ENCODE results near the gene EMSY.
A peak's percentile ranks its signal among the peaks of the same experiment; 100 is the strongest.
"Not testable (repeated sequence)": the region's sequence is repeated elsewhere in the genome, so short reads cannot be mapped to it uniquely, and the experiment has no call there.

EMSY gene, protein sequence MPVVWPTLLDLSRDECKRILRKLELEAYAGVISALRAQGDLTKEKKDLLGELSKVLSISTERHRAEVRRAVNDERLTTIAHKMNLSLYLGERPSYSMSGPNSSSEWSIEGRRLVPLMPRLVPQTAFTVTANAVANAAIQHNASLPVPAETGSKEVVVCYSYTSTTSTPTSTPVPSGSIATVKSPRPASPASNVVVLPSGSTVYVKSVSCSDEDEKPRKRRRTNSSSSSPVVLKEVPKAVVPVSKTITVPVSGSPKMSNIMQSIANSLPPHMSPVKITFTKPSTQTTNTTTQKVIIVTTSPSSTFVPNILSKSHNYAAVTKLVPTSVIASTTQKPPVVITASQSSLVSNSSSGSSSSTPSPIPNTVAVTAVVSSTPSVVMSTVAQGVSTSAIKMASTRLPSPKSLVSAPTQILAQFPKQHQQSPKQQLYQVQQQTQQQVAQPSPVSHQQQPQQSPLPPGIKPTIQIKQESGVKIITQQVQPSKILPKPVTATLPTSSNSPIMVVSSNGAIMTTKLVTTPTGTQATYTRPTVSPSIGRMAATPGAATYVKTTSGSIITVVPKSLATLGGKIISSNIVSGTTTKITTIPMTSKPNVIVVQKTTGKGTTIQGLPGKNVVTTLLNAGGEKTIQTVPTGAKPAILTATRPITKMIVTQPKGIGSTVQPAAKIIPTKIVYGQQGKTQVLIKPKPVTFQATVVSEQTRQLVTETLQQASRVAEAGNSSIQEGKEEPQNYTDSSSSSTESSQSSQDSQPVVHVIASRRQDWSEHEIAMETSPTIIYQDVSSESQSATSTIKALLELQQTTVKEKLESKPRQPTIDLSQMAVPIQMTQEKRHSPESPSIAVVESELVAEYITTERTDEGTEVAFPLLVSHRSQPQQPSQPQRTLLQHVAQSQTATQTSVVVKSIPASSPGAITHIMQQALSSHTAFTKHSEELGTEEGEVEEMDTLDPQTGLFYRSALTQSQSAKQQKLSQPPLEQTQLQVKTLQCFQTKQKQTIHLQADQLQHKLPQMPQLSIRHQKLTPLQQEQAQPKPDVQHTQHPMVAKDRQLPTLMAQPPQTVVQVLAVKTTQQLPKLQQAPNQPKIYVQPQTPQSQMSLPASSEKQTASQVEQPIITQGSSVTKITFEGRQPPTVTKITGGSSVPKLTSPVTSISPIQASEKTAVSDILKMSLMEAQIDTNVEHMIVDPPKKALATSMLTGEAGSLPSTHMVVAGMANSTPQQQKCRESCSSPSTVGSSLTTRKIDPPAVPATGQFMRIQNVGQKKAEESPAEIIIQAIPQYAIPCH (N-terminal part only)

DNA sequence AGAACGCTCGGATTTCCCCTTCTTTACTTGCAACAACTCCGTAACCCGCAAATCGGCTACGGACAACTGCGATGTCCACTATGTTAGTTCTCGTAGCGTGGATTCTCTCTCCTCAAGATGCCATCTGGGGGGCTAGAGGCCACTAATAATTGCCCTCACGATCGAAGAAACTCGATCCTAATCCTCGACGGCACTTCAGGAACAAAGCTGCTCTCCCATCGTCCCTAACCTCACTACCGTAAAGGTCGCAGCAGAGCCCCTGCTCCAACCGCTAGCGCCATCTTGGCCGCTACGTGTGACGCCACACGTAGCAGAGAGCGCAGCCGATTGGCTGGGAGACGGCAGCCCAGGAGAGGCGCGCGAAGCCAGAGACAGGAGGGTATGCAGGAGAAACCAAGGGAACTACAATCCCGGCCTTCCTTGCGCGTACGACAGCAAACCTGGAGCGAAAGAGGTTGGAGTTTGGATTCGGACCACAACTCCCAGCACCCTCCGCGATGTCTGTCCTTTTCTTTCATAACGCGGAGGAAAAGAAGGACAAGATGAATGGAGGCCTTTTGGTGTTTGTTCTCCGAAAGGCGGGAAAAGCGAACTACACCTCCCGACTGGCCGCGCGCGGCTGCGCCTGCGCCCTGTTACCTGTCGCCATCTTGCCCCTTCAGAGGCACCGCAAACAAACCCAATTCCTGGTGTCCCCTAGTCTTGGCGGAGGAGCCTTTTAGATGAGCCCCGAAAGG lies at the start of gene EMSY:
Gene EMSY, plus strand, starts transcription at position 635 of the 737 bp plus-strand sequence. CDS start 1,921 bp downstream, outside the sequence.
- H3K4me1 ChIP-seq (ENCODE audit: control insufficient read depth in 5 of 5, insufficient read depth in 5 of 5, low read length in 5 of 5) = peaks cover 5 to 22% (median 16%) of the 10 kb centered on the region in 5 donors
- peaks cover 1 to 13% (median 9%) of the 10 kb centered on the region in 5 donors for H3K36me3 ChIP-seq (ENCODE audit: control insufficient read depth in 5 of 5, insufficient read depth in 5 of 5, low read length in 5 of 5)
- peak within 1 kb of the TSS; percentile 89 to 99 (median 98) for H3K4me3 ChIP-seq (ENCODE audit: low read depth in 1 of 5, low read length in 5 of 5)
- no peaks in the 10 kb centered on the region for H3K27me3 ChIP-seq (ENCODE audit: control insufficient read depth in 5 of 5, insufficient read depth in 4 of 5, low read length in 5 of 5)
- H3K27ac ChIP-seq (ENCODE audit: low read depth, low read length) = peak within 1 kb of the TSS; percentile 95
- H3K9ac ChIP-seq (ENCODE audit: low read length in 5 of 5) = peak within 1 kb of the TSS; percentile 63 to 99 (median 96)
- H3K9me3 ChIP-seq (ENCODE audit: control insufficient read depth in 5 of 5, low read length in 5 of 5) = no peaks in the 10 kb centered on the region

DNA sequence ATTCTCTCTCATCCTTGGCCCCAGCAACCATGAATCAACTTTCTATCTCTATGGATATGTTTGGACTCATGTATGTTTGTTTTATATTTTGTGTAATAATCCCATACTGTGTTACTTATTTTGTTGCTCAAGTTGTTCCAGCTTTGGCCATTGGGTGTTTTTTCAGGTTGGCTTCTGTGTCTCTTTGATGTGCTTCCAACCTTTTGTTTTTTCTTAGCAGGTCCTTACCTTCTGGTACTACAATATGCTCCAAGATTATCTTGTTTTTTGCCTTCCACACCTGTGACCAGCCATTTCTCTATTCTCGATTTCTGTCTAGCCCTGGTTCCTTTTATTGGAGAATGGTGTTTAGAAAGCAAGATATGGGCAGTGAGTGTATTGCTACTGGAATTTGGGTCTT lies 49.5 kb upstream of the EMSY start:
- H3K27me3 ChIP-seq (ENCODE audit: control insufficient read depth in 5 of 5, insufficient read depth in 4 of 5, low read length in 5 of 5) = no peaks in the 10 kb centered on the region
- H3K27ac ChIP-seq (ENCODE audit: low read depth, low read length) = no peak overlapping the region
- H3K9ac ChIP-seq (ENCODE audit: low read length in 5 of 5) = no peak overlapping the region
- H3K9me3 ChIP-seq (ENCODE audit: control insufficient read depth in 5 of 5, low read length in 5 of 5) = no peaks in the 10 kb centered on the region
- H3K4me1 ChIP-seq (ENCODE audit: control insufficient read depth in 5 of 5, insufficient read depth in 5 of 5, low read length in 5 of 5) = no peaks in the 10 kb centered on the region
- no peak overlapping the region for H3K4me3 ChIP-seq (ENCODE audit: low read depth in 1 of 5, low read length in 5 of 5)
- H3K36me3 ChIP-seq (ENCODE audit: control insufficient read depth in 5 of 5, insufficient read depth in 5 of 5, low read length in 5 of 5) = no peaks in the 10 kb centered on the region

DNA sequence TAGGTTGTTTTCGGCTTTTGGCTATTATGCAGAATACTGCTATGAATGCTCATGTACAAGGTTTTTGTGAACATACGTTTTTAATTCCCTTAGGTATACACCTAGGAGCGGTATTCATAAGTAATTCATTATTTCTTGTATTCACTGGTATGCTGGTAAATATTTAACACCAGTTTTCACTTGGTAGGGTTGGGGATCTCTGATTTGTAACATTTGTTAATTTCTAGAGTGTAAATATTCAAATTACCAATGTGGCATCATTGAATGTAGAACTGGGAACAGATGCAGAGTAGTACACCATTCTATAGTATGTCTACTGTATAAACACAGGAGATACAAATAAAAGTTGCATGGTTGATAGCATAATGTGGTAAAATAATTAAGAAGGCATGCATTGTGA lies 47.4 kb upstream of the EMSY start:
- H3K9ac ChIP-seq (ENCODE audit: low read length in 5 of 5) = no peak overlapping the region
- H3K27me3 ChIP-seq (ENCODE audit: control insufficient read depth in 5 of 5, insufficient read depth in 4 of 5, low read length in 5 of 5) = no peaks in the 10 kb centered on the region
- H3K36me3 ChIP-seq (ENCODE audit: control insufficient read depth in 5 of 5, insufficient read depth in 5 of 5, low read length in 5 of 5) = no peaks in the 10 kb centered on the region

DNA sequence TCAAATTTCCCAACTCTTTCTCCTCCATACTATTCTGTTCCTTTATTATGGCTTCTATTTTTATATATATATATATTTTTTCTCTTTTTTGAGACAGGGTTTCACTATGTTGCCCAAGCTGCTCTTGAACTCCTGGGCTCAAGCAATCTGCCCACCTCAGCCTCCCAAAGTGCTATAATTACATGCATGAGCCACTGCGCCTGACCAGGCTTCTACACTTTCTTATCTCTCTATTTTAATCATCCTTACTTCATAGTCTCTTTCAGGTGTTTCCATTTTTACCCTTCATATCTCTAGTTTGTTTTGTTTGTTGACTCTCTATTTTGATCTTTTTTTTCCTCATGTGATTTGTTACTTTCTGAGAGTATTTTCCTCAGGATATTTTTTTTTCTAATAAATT lies 43.9 kb upstream of the EMSY start:
- H3K4me1 ChIP-seq (ENCODE audit: control insufficient read depth in 5 of 5, insufficient read depth in 5 of 5, low read length in 5 of 5) = no peaks in the 10 kb centered on the region
- H3K9me3 ChIP-seq (ENCODE audit: control insufficient read depth in 5 of 5, low read length in 5 of 5) = no peaks in the 10 kb centered on the region
- H3K27ac ChIP-seq (ENCODE audit: low read depth, low read length) = no peak overlapping the region
- no peaks in the 10 kb centered on the region for H3K27me3 ChIP-seq (ENCODE audit: control insufficient read depth in 5 of 5, insufficient read depth in 4 of 5, low read length in 5 of 5)
- H3K9ac ChIP-seq (ENCODE audit: low read length in 5 of 5) = no peak overlapping the region
- H3K4me3 ChIP-seq (ENCODE audit: low read depth in 1 of 5, low read length in 5 of 5) = no peak overlapping the region
- H3K36me3 ChIP-seq (ENCODE audit: control insufficient read depth in 5 of 5, insufficient read depth in 5 of 5, low read length in 5 of 5) = no peaks in the 10 kb centered on the region

More for the DNA sequence above, 47.4 kb upstream of the EMSY start:
- Histone ChIP-seq H3K9me3 (ENCODE audit: control insufficient read depth in 5 of 5, low read length in 5 of 5) (no peaks in the 10 kb centered on the region), H3K4me3 (ENCODE audit: low read depth in 1 of 5, low read length in 5 of 5) (no peak overlapping the region), H3K27ac (ENCODE audit: low read depth, low read length) (no peak overlapping the region), H3K4me1 (ENCODE audit: control insufficient read depth in 5 of 5, insufficient read depth in 5 of 5, low read length in 5 of 5) (no peaks in the 10 kb centered on the region)

DNA sequence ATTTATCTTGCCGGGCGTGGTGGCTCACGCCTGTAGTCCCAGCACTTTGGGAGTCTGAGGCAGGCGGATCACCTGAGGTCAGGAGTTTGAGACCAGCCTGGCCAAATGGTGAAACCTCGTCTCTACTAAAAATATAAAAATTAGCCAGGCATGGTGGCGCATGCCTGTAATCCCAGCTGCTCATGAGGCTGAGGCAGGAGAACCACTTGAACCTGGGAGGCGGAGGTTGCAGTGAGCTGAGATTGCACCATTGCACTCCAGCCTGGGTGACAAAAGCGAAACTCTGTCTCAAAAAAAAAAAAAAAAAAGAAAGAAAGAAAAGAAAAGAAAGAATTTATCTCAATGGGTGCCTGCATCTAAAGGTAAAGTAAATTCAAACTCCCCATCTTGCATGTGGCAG lies 43.3 kb upstream of the EMSY start:
- not testable (repeated sequence) for H3K4me1 ChIP-seq (ENCODE audit: control insufficient read depth in 5 of 5, insufficient read depth in 5 of 5, low read length in 5 of 5); H3K36me3 ChIP-seq (ENCODE audit: control insufficient read depth in 5 of 5, insufficient read depth in 5 of 5, low read length in 5 of 5); H3K27ac ChIP-seq (ENCODE audit: low read depth, low read length); H3K9ac ChIP-seq (ENCODE audit: low read length in 5 of 5); H3K9me3 ChIP-seq (ENCODE audit: control insufficient read depth in 5 of 5, low read length in 5 of 5); H3K4me3 ChIP-seq (ENCODE audit: low read depth in 1 of 5, low read length in 5 of 5); H3K27me3 ChIP-seq (ENCODE audit: control insufficient read depth in 5 of 5, insufficient read depth in 4 of 5, low read length in 5 of 5)

DNA sequence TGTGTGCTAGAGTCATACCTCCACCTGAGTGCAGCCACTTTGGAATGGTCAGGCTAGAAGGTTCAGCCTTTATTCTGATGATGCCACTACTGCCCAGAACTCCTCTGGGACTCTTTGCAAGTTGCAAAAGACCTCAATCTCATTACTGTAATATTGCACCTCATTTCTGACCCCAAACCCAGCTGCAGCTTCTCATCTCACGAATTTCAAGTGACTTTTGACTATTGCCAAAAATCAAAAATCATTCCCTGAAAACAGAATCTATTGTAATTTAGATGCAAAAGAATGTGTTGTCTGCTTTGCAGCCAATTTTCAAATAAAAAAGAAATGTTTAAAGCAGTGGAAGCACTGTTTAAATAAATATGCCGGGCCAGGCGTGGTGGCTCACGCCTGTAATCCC lies 38.5 kb upstream of the EMSY start:
- Histone ChIP-seq H3K4me3 (ENCODE audit: low read depth in 1 of 5, low read length in 5 of 5) (no peak overlapping the region), H3K9me3 (ENCODE audit: control insufficient read depth in 5 of 5, low read length in 5 of 5) (no peaks in the 10 kb centered on the region), H3K36me3 (ENCODE audit: control insufficient read depth in 5 of 5, insufficient read depth in 5 of 5, low read length in 5 of 5) (no peaks in the 10 kb centered on the region), H3K9ac (ENCODE audit: low read length in 5 of 5) (no peak overlapping the region), H3K27ac (ENCODE audit: low read depth, low read length) (no peak overlapping the region), H3K27me3 (ENCODE audit: control insufficient read depth in 5 of 5, insufficient read depth in 4 of 5, low read length in 5 of 5) (peaks cover 0 to 3% (median 0%) of the 10 kb centered on the region in 5 donors), H3K4me1 (ENCODE audit: control insufficient read depth in 5 of 5, insufficient read depth in 5 of 5, low read length in 5 of 5) (no peaks in the 10 kb centered on the region)

DNA sequence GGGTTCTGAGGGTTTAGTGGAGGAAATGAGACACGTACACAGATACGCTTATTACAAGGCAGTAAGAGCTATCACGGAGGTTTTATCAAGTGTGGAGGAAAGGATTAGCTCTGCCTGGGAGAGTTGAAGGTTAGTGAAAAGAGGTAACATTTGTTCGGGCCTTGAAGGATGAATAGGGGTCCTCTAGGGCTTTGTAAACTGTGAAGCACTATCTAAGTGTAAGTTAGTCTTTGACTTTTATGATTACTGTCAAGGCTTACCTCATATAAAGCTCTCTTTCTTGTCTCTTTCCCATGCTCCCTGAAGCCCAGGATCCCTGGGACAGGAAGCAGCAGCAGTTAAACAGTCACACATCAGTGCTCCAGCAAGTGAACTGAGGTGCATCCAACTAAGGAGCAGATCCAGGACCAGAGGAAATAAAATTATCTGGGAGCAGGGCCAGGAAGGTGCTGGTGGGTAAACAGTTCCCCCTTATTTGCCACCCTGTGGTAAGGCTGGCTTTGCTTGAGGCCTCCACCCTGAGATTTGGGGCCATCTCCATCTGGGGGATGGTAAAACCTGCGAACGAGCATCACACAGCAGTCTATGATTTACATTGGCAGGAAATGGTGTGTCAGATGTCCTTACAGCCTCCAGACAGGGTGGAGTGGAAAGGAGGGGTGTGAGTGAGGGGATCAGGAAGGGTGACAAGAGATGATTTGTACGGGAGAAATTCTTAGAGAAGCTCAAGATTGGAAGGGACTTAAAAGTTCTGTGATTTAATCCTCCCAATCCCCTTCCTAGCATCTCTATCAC lies 36.5 kb upstream of the EMSY start:
- H3K9ac ChIP-seq (ENCODE audit: low read length in 5 of 5) = no peak overlapping the region
- peaks cover 0 to 3% (median 0%) of the 10 kb centered on the region in 5 donors for H3K27me3 ChIP-seq (ENCODE audit: control insufficient read depth in 5 of 5, insufficient read depth in 4 of 5, low read length in 5 of 5)
- H3K4me1 ChIP-seq (ENCODE audit: control insufficient read depth in 5 of 5, insufficient read depth in 5 of 5, low read length in 5 of 5) = peaks cover 0 to 4% (median 0%) of the 10 kb centered on the region in 5 donors
- H3K27ac ChIP-seq (ENCODE audit: low read depth, low read length) = no peak overlapping the region
- H3K4me3 ChIP-seq (ENCODE audit: low read depth in 1 of 5, low read length in 5 of 5) = no peak overlapping the region
- no peaks in the 10 kb centered on the region for H3K9me3 ChIP-seq (ENCODE audit: control insufficient read depth in 5 of 5, low read length in 5 of 5)
- H3K36me3 ChIP-seq (ENCODE audit: control insufficient read depth in 5 of 5, insufficient read depth in 5 of 5, low read length in 5 of 5) = no peaks in the 10 kb centered on the region

DNA sequence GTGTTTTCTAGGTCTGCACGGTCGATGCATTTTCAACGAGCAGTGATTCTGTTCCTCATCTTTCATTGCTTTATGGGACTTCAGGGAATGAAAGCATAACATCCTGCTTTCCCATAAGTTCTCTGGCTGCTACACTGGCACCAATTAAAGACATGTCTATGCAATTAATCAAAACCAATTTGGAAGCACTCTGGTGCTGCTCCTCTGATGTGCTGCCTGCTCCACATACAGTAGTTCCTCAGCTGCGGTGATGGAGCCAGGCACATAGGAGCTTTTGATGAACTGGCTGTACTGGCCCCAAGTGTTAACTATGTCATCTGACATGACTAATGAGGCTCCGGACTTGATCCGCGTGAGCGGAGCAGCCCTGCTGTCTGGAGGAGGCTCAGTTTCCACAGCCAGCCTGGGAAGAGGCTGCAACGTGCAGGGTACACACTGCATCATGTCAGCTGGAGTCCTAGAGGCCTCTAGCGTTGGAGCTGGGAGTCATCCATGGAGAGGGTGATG lies 33.9 kb upstream of the EMSY start:
- Histone ChIP-seq H3K27ac (ENCODE audit: low read depth, low read length) (no peak overlapping the region), H3K27me3 (ENCODE audit: control insufficient read depth in 5 of 5, insufficient read depth in 4 of 5, low read length in 5 of 5) (peaks cover 0 to 3% (median 0%) of the 10 kb centered on the region in 5 donors), H3K36me3 (ENCODE audit: control insufficient read depth in 5 of 5, insufficient read depth in 5 of 5, low read length in 5 of 5) (no peaks in the 10 kb centered on the region), H3K9me3 (ENCODE audit: control insufficient read depth in 5 of 5, low read length in 5 of 5) (no peaks in the 10 kb centered on the region), H3K9ac (ENCODE audit: low read length in 5 of 5) (no peak overlapping the region), H3K4me3 (ENCODE audit: low read depth in 1 of 5, low read length in 5 of 5) (no peak overlapping the region), H3K4me1 (ENCODE audit: control insufficient read depth in 5 of 5, insufficient read depth in 5 of 5, low read length in 5 of 5) (peaks cover 0 to 4% (median 0%) of the 10 kb centered on the region in 5 donors)

Data from subcutaneous abdominal adipose tissue (tissue), 5 donors.